NCI-H187 (cell line): ENCODE results near the gene PCYT2.
A peak's percentile ranks its signal among the peaks of the same experiment; 100 is the strongest.
"Not testable (repeated sequence)": the region's sequence is repeated elsewhere in the genome, so short reads cannot be mapped to it uniquely, and the experiment has no call there.

ENCODE experiments used
- DNase-seq, 2 experiments: peaks; one replicate each; lab custom pipeline; 2025; lab: John Stamatoyannopoulos, UW

PCYT2 gene

GRCh38 chr17:81911277-81911961, at the start of gene PCYT2:
TSS of gene PCYT2 (minus strand) at chr17:81911399. CDS start at chr17:81911355, 44 bp downstream.
- peak; percentile 42 to 93 for DNase-seq

- DNase-seq: no peak
These were observed 49.1 kb upstream of the PCYT2 start for GRCh38 chr17:81960130-81960958.

GRCh38 chr17:81959362-81960129, 48.3 kb upstream of the PCYT2 start:
- DNase-seq: no peak

GRCh38 chr17:81958633-81959342, 47.6 kb upstream of the PCYT2 start:
- no peak for DNase-seq

- DNase-seq: no peak
These were observed 46.7 kb upstream of the PCYT2 start for GRCh38 chr17:81957691-81958432.

- no peak for DNase-seq
These were observed 45.7 kb upstream of the PCYT2 start for GRCh38 chr17:81956607-81957589.

- no peak for DNase-seq
These were observed 44.8 kb upstream of the PCYT2 start for GRCh38 chr17:81955756-81956544.

- no peak for DNase-seq
These were observed 44.0 kb upstream of the PCYT2 start for GRCh38 chr17:81955058-81955681.

- DNase-seq: no peak
These were observed 43.2 kb upstream of the PCYT2 start for GRCh38 chr17:81954131-81955057.

GRCh38 chr17:81953443-81953842, 42.2 kb upstream of the PCYT2 start:
- not testable (repeated sequence) for DNase-seq

GRCh38 chr17:81952792-81953228, 41.6 kb upstream of the PCYT2 start:
- DNase-seq: no peak

GRCh38 chr17:81951785-81952684, 40.8 kb upstream of the PCYT2 start:
- no peak for DNase-seq

GRCh38 chr17:81950501-81950900, 39.3 kb upstream of the PCYT2 start:
- no peak for DNase-seq

GRCh38 chr17:81948635-81949378, 37.6 kb upstream of the PCYT2 start:
- DNase-seq: no peak

GRCh38 chr17:81947189-81947588, 36.0 kb upstream of the PCYT2 start, which contains the start of gene MYADML2:
TSS of gene MYADML2 (minus strand) at chr17:81947233. CDS start at chr17:81941741, 5,492 bp downstream.
- DNase-seq: no peak

- no peak for DNase-seq
These were observed 33.7 kb upstream of the PCYT2 start for GRCh38 chr17:81944858-81945257.
